Astrocyte of the hippocampus (primary cell): ENCODE data around the gene UROC1.

Source experiments
- DNase-seq: peaks from one replicate; pipeline ENCODE4 v3.0.0; 2011; ENCODE audit warnings: low read depth, low spot score

UROC1 gene

GRCh38 chr3:126530171-126531050, 12.8 kb upstream of the UROC1 start:
- DNase-seq, result no peak

- no peak for DNase-seq
Measured at GRCh38 chr3:126529585-126530170, 12.1 kb upstream of the UROC1 start.

GRCh38 chr3:126528800-126529541, 11.4 kb upstream of the UROC1 start:
- no peak for DNase-seq

- no peak for DNase-seq
Measured at GRCh38 chr3:126528419-126528799, 10.8 kb upstream of the UROC1 start.

- DNase-seq, result no peak
Measured at GRCh38 chr3:126527455-126528211, 10.1 kb upstream of the UROC1 start.

GRCh38 chr3:126527006-126527405, 9.4 kb upstream of the UROC1 start:
- no peak for DNase-seq

- no peak for DNase-seq
Measured at GRCh38 chr3:126526668-126527005, 9.1 kb upstream of the UROC1 start.

- DNase-seq, result no peak
Measured at GRCh38 chr3:126525853-126526667, 8.5 kb upstream of the UROC1 start.

GRCh38 chr3:126525091-126525852, 7.7 kb upstream of the UROC1 start:
- no peak for DNase-seq

- DNase-seq, result no peak
Measured at GRCh38 chr3:126524429-126524988, 6.9 kb upstream of the UROC1 start.

GRCh38 chr3:126523745-126524428, 6.3 kb upstream of the UROC1 start, which contains the start of gene CHST13:
Gene CHST13 (plus strand): TSS chr3:126524155. CDS start chr3:126524333, 178 bp downstream.
- DNase-seq, result peak; percentile 67

GRCh38 chr3:126522363-126522788, 4.8 kb upstream of the UROC1 start:
- DNase-seq, result peak; percentile 73

- no peak for DNase-seq
Measured at GRCh38 chr3:126521122-126521891, 3.7 kb upstream of the UROC1 start.

- no peak for DNase-seq
Measured at GRCh38 chr3:126519506-126520455, 2.2 kb upstream of the UROC1 start.

GRCh38 chr3:126518779-126519177, 1.2 kb upstream of the UROC1 start:
- DNase-seq, result no peak

GRCh38 chr3:126517986-126518778, 609 bp upstream of the UROC1 start:
- no peak for DNase-seq

GRCh38 chr3:126516936-126517290, 660 bp downstream of the UROC1 start:
- no peak for DNase-seq
